HK-2 (cell line): Measurements from ENCODE around the gene VMP1.
"Not testable (repeated sequence)": the region's sequence is repeated elsewhere in the genome, so short reads cannot be mapped to it uniquely, and the experiment has no call there.

Experiments
- DNase-seq: peaks from one replicate; pipeline ENCODE4 v3.0.0-alpha.2; 2018; ENCODE audit not compliant: unreplicated experiment

Gene VMP1

DNA sequence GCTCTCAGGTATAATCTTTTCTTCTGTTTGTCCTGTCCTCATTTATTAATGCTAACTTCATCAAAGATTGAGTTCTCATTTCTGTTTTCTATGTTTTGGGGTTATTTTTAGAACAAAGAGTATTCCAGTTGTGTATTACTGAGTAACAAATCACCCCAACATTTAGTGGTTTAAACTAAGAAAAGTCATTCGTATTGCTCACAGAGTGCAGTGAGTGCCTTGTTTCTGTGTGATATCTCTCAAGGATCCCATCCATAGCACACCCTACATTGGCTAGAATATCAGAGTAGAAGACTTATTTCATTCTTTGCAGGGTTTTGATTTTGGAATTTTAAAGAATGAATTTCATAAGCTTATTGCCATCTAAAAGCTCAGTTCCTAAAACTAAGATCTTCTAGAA is 72.1 kb downstream of the VMP1 start:
- DNase-seq, result no peak

DNA sequence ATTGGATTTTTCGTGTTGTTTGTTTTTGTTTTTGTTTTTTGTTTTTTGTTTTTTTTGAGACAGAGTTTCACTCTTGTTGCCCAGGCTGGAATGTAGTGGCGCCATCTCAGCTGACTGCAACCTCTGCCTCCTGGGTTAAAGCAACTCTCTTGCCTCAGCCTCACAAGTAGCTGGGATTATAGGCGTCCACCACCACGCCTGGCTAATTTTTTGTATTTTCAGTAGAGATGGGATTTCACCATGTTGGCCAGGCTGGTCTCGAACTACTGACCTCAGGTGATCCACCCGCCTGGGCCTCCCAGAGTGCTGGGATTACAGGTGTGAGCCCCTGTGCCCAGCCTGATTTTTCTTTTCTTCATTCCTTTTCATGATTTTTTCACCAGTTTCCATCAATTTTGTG is 73.1 kb downstream of the VMP1 start:
- DNase-seq, result not testable (repeated sequence)

DNA sequence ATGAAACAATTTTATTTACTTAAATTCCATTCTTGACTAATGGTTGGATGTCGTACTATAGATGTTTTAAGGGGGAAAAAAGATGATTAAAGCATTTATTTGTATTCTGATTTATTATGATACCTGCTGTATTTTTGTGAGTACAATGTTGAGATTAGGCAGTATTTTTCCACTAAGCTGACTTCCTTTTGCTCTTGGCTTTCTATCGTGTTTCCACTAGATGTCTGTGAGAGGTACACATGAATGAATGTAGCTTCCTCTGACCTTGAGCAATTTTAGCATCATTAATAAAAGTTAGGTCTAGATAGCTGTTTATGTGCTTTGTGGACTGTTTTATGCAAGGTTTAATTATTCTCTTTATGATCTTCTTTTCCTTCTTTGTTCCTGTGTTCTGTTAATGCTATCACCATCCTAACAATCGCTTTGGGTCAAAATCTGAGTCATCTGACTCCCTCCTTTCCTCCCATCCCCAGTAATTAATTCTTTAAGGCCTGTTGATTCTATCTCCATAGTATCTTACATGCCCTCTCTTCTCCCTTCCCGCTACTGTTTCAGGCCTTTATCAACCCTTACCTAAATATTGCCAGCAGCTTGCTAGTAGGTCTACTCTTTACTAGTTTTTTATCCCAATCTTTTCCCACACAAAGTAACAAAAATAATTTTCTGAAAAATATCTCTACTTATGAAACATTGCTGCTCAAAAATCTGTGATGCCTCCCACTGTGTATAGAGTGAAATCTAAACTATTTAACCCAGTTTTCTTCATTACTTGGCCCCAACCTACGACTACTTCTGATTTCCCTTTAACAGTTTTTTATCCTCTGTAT is 76.0 kb downstream of the VMP1 start:
- no peak for DNase-seq

DNA sequence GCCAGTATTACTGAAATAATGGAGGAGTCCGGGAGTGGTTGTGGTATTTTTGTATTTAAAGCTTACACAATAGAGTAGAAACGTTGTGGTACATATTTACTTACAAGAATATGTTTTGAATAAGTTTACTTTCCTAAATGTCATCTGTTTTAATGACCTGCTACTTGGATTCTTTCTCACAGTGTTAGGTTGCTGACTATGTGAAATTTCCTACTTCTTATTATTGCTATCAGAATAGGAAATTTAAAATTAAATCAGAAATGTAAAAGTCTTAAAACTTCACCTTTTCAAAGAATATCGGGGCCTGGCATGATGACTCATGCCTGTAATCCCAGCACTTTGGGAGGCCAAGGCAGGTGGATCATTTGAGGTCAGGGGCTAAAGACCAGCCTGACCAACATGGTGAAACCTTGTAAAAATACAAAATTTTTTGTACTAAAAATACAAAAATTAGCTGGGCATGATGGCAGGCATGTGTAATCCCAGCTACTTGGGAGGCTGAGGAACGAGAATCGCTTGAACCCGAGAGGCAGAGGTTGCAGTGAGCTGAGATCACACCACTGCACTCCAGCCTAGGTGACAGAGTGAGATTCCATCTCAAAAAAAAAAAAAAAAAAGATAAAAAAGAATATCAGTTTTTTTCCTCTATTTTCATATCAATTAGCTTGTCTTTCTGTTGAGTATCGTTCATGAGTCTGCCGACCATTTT is 77.8 kb downstream of the VMP1 start:
- DNase-seq, result peak; percentile 35

DNA sequence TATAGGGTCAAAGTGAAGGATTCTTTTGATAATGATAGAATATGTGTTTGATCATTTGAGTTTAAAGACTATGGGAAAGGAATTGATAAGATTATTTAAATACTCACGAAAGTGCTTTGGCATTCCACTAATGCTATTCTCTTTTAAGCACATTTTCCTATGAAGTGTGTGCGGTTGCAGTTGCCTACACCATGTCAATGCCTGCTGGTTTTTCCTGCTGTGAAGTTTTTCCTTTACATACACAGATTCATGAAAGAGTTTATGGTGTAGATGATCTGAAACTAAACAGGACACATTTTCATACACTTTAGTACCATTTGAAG is 78.7 kb downstream of the VMP1 start:
- DNase-seq, result no peak

DNA sequence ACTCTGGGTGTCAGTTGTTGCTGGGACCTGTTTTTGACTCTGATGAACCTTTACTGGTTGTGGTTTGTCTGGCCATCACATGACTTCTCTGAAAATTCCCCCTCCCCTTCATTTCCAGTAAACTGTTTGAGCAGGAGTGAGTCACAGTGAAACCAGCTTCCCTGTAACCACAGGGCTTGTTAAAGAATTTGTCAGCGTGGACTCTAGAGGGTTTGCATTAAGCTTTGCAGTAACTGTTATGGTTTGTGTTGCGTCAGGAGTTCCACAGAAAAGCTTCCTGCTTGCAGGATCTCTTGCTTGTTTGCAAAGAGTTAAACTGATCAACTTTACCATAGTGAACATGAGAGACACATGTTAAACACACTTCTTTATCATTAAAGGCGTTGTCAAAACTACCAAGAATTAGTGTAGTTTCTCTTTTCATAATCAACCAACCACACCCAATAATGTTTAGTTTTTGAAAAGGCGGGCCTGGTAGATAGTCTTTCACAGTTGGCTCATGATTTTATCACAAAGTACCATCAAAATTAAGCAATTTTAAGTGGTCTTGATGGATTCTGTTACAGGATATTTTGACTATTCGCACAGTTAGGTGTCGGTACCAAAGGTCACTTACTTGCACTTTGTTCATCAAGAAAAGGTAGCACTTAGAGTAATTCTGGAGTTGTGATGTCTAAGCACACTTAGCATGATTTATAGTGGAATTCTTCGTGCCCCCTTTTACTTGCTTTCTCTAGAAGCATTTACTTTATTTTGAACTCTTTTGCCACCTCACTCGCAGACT is 79.3 kb downstream of the VMP1 start:
- DNase-seq, result peak; percentile 77

DNA sequence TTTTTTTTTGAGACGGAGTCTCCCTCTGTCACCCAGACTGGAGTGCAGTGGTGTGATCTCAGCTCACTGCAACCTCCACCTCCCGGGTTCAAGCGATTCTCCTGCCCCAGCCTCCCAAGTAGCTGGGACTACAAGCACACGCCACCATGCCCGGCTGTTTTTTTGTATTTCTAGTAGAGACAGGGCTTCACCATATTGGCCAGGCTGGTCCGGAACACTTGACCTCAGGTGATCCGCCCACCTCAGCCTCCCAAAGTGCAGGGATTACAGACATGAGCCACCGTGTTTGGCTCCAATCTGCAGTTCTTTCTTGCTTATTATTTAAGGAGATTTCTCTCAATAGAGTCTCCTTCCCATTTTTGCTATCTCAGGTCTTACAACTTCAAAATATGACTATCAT is 82.4 kb downstream of the VMP1 start:
- not testable (repeated sequence) for DNase-seq

DNA sequence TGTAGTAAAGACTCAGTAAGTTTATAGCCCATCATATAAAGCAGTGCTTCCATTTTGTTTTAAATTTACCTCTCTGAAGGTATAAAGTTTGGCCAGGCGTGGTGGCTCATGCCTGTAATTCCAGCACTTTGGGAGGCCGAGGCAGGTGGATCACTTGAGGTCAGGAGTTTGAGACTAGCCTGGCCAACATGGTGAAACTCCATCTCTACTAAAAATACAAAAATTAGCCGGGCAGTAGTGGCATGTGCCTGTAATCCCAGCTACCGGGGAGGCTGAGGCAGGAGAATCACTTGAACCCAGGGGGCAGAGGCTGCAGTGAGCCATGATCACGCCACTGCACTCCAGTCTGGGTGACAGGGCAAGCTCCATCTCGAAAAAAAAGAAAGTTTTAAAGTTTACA is 83.0 kb downstream of the VMP1 start:
- DNase-seq, result not testable (repeated sequence)

DNA sequence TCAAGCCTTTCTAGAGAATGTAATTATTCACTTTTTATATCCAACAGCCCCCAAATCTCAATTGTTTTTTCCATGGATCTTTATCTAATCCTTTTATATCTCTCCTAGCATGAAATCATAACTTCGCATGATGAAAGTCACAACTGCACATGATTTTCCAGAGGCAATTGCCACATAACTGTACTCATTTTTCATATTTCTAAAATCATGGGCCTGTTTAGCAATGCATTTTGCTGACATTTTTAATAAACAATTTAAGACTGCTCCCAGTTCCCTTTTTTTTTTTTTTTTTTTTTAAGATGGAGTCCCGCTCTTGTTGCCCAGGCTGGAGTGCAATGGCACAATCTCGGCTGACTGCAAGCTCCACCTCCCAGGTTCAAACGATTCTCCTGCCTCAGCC is 83.5 kb downstream of the VMP1 start:
- DNase-seq, result no peak

DNA sequence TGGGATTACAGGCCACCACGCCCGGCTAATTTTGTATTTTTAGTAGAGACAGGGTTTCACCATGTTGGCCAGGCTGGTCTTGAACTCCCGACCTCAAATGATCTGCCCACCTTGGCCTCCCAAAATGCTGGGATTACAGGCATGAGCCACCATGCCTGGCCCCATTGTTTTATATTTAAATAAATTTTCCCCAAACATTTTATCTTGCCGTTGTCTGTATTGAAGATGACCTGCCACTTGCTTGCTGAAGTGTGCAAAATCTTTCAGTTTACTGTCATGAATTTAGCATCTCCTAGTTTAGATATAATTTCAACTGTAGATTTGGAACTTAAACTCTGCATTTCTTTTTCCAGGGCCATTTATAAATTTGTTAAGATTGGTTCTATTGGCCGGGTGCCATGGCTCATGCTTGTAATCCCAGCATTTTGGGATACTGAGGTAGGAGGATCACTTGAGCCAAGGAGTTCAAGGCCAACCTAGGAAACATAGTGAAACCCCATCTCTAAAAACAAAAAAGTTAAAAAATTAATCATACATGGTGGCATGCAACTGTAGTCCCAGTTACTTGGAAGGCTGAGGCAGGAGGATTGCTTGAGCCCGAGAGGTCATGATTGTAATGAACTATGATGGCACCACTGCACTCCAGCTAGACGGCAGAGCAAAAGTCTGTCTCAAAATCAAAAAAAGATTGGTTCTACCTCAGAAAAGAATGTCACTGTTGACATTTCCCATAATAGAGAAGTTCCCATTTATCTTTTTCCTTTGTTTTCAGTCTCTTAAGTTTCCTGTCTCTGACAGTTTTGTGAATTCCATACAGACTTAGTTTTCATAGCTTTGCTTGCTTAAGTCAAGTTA is 84.4 kb downstream of the VMP1 start:
- no peak for DNase-seq

DNA sequence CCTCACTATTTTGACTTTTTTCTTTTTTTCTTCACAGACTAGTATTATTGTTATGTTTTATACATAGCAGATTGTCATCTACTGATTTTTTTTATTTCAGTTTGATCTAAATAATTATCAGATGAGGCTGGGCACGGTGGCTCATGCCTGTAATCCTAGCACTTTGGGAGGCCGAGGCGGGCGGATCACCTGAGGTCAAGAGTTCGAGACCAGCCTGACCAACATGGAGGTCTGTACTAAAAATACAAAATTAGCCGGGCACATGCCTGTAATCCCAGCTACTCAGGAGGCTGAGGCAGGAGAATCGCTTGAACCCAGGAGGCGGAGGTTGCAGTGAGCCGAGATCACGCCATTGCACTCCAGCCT is 85.0 kb downstream of the VMP1 start:
- DNase-seq, result not testable (repeated sequence)

DNA sequence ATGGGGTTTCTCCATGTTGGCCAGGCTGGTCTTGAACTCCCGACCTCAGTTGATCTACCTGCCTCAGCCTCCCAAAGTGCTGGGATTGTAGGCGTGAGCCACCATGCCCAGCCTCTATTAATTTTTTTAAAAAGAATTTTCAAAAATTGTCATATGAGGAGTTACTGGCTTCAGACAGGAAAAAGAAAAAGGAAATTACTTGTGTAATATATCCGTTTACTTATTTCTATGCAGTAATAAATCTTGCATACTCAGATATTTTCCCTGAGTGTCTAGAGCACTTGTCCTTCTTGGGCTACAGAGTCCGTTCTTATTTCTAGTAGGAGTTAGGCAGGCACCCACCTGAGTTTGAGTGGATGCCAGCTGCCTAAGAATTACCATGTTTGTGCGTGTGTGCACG is 85.8 kb downstream of the VMP1 start:
- no peak for DNase-seq

DNA sequence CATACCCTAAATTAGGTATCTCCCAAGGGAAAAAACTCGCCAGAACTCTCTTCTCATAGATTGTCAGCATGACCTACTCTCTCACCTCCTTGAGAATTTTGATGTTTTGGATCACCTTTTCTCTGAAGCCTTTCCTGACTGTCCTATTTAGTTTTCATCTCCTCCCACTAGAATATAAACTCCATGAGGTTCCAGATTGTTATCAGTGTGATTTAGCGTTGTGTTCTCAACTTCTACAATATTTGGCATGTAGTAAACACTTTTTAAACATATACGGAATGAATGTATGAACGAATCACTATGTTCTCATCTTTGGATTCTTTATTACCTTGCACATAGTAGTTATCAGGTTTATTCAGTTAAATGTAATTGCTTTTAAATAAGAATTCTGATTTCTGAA is 88.7 kb downstream of the VMP1 start:
- DNase-seq, result no peak

DNA sequence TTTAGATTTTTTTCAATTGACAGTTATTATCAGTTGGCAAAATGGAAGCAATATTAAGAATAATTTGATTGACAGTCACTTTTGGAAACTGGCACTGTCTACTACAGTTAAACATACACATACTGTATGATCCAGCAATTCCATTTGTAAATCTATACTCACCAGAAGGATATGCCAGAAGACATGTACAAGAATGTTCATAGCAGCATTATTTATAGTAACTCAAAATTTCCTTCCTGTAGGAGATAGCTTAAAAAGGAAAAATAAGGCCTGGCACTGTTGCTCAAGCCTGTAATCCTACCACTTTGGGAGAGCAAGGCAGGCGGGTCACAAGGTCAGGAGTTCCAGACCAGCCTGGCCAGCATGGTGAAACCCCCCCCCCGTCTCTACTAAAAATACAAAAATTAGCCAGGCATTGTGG is 89.3 kb downstream of the VMP1 start:
- DNase-seq, result no peak

DNA sequence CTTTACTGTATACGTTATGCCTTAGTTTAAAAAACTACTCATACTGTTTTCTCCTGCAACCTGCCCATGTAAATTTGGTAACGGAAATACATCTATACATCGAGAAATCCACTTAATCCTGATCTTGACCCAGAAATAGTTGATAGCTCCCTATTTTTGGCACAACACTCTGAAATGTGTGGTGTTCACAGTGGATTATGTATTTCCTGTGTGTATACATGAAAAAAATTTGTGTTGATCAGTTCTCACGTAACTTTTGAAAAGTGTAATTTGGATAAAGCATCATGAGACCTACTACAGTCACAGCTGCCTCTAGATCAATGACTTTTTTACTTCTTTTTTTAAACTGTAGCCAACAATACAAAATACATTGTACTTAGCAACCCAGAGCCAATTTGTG is 90.7 kb downstream of the VMP1 start:
- DNase-seq, result no peak

DNA sequence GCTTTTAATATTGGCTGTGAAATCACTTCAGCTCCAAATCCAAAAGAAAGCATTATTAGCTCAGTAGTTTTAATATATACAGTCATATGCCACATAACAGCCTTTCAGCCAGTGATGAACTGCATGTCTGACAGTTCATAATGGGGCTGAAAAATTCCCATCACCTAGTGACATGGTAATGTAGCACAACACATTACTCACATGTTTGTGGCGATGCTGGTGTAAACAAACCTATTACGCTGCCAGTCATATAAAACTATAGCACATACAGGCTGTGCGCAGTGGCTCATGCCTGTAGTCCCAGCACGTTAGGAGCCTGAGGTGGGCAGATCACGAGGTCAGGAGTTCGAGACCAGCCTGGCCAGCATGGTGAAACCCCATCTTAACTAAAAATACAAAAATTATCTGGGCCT is 93.1 kb downstream of the VMP1 start:
- DNase-seq, result no peak

DNA sequence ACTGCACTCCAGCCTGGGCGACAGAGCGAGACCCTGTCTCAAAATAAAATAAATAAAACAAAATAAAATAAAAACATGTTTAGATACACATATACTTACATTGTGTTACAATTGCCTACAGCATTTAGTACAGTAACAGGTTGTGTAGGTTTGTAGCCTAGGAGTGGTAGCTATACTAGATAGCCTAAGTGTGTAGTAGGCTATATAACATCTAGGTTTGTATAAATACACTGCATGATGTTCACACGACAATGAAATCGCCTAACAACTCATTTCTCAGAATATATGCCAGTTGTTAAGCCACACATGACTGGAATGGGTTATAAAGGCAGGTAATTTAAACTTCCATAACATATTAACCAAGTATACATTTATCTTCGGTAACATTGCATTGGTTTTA is 94.7 kb downstream of the VMP1 start:
- no peak for DNase-seq

DNA sequence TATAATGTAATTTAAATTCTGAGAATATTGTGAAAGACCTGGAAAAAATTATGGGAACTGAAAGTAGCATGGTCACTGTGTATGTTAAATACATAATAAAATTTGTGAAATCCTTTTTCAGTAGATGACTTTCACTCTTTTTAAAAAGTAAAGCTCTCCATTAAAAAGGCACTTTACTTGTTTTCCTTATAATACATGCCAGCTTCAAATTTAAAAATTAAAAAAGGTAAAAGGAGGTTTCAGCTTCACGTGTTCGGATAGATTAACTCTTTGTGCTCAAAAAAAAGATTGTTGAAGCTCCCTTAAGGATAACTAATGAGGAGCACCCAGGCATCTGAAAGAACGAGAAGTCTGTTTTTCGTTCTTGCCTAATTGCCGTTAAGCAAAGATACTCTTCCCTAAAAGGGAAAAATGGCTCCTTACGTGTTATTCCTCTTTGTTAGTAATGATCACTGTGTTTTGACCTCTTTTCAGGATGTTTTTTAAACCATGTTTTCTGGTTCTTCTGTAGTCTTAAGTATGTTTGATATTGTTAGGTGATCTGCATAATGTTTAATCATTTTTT is 97.5 kb downstream of the VMP1 start:
- no peak for DNase-seq

DNA sequence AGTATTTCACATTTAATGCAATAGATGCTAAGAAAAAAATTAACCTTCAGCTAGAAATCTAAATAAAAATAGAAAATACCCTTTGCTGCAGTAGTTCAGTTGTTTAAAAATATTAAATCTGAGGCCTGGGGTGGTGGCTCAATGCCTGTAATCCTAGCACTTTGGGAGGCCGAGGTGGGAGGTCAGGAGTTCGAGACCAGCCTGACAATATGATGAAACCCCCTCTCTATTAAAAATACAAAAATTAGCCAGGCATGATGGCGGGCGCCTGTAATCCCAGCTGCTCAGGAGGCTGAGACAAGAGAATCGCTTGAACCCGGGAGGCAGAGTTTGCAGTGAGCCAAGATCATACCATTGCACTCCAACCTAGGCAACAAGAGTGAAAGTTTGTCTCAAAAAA is 98.9 kb downstream of the VMP1 start:
- DNase-seq, result not testable (repeated sequence)

DNA sequence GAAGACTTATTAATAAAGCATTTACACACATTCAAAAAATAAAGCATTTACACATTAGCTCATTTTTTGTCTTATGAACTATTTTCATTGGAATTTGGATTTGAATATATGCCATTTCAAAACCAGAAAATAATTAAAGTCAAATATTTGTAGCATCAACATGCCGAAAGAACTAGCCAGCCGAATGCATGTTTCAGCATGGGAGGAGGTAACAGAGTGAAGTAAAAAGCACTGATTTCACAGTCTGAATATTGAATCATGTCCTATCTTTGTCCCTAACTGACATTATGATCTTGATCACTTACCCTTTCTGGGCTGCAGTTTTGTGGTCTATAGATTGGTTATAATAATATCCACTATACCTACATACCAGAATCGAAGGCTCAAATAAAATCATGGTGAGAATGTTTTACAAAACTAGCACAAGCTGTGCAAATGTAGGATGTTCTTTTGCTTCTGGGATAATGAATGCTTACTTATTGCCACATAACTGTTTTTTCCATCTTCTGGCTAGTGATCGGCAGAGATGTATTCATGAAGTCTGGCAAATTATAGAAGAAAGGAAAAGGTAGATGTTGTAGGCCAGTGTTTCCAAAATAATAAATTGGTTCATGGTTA is 100.5 kb downstream of the VMP1 start:
- no peak for DNase-seq

DNA sequence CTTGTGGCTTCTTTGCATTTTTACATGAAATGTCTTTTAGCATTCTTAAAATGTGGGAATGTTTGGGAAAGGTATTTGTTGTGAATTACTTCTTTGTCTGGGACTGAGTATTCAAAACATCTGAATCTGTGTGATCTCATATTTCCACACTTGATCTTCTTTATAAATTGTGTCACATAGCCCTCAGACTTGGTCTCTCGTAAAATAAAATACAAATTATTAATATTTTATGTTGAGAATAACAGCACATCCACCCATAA is 103.4 kb downstream of the VMP1 start:
- DNase-seq, result no peak
